ENCODE results near the gene MESP1. TPM values are rescaled to one million over a fixed set of nuclear protein-coding genes. Genes with fewer than 3 reads are reported as not detected.
A peak's percentile ranks its signal among the peaks of the same experiment; 100 is the strongest.

The MESP1 gene
- total and polyA plus RNA-seq, 2 experiments from 2014 or later = 0.50 to 2.7 TPM

- no peaks in the 10 kb centered on the region for H4K20me1 ChIP-seq (ENCODE audit: insufficient read depth, poor library complexity, severe bottlenecking)
- no peaks in the 10 kb centered on the region for H3K79me2 ChIP-seq
- DNase-seq (ENCODE audit: low spot score) = peak; percentile 92
- H3K9me3 ChIP-seq (ENCODE audit: low read depth) = no peaks in the 10 kb centered on the region
- WGBS (ENCODE audit: low lambda C conversion rate, missing lambda C conversion rate) = 8% methylated on average over 66 of the region's 82 CpGs
- H3K36me3 ChIP-seq (replicated peaks; ENCODE audit: insufficient read depth, low read depth) = no peaks in the 10 kb centered on the region
- no peak within 1 kb of the TSS for H3K27ac ChIP-seq
- H2AFZ ChIP-seq = peak within 1 kb of the TSS; percentile 55
- H3K27me3 ChIP-seq = no peaks in the 10 kb centered on the region
- H3K4me2 ChIP-seq = peak within 1 kb of the TSS; percentile 89
- TF ChIP-seq, protein P1, sequence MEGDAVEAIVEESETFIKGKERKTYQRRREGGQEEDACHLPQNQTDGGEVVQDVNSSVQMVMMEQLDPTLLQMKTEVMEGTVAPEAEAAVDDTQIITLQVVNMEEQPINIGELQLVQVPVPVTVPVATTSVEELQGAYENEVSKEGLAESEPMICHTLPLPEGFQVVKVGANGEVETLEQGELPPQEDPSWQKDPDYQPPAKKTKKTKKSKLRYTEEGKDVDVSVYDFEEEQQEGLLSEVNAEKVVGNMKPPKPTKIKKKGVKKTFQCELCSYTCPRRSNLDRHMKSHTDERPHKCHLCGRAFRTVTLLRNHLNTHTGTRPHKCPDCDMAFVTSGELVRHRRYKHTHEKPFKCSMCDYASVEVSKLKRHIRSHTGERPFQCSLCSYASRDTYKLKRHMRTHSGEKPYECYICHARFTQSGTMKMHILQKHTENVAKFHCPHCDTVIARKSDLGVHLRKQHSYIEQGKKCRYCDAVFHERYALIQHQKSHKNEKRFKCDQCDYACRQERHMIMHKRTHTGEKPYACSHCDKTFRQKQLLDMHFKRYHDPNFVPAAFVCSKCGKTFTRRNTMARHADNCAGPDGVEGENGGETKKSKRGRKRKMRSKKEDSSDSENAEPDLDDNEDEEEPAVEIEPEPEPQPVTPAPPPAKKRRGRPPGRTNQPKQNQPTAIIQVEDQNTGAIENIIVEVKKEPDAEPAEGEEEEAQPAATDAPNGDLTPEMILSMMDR (IDR thresholded peaks at IDR 0.05; ENCODE audit: poor library complexity) = peak; percentile 19
- TF ChIP-seq EZH2 (IDR thresholded peaks at IDR 0.05; ENCODE audit: borderline replicate concordance) = no peak
- H3K9me2 ChIP-seq (replicated peaks; ENCODE audit: insufficient read depth) = no peaks in the 10 kb centered on the region
- H3K4me3 ChIP-seq = peak within 1 kb of the TSS; percentile 31
- peaks cover 9% of the 10 kb centered on the region for H3K4me1 ChIP-seq (ENCODE audit: insufficient read depth)
Observed at GRCh38 chr15:89776274-89777072, 25.4 kb upstream of the MESP1 start, which contains the start of gene MESP2. TSS of gene MESP2 (plus strand) at chr15:89776332. CDS start at chr15:89776358, 26 bp downstream.

GRCh38 chr15:89775815-89776214 is 24.8 kb upstream of the MESP1 start:
- DNase-seq (ENCODE audit: low spot score) = no peak
- Histone ChIP-seq H3K9me3 (ENCODE audit: low read depth) (no peaks in the 10 kb centered on the region), H2AFZ (peak overlapping the region; percentile 55), H3K4me2 (peak overlapping the region; percentile 89), H3K27me3 (no peaks in the 10 kb centered on the region), H3K4me1 (ENCODE audit: insufficient read depth) (peaks cover 8% of the 10 kb centered on the region), H3K79me2 (no peaks in the 10 kb centered on the region), H3K36me3 (replicated peaks; ENCODE audit: insufficient read depth, low read depth) (no peaks in the 10 kb centered on the region), H4K20me1 (ENCODE audit: insufficient read depth, poor library complexity, severe bottlenecking) (no peaks in the 10 kb centered on the region), H3K4me3 (no peak overlapping the region), H3K9me2 (replicated peaks; ENCODE audit: insufficient read depth) (no peaks in the 10 kb centered on the region), H3K27ac (no peak overlapping the region)
- WGBS (ENCODE audit: low lambda C conversion rate, missing lambda C conversion rate) = 90% methylated on average over 12 of the region's 14 CpGs
- TF ChIP-seq EZH2 (IDR thresholded peaks at IDR 0.05; ENCODE audit: borderline replicate concordance) = no peak
- TF ChIP-seq EZH2phosphoT487 (IDR thresholded peaks at IDR 0.05; ENCODE audit: low read depth, severe bottlenecking, unreplicated experiment) = no peak
- TF ChIP-seq, protein P1 (IDR thresholded peaks at IDR 0.05; ENCODE audit: poor library complexity) = no peak

DNA sequence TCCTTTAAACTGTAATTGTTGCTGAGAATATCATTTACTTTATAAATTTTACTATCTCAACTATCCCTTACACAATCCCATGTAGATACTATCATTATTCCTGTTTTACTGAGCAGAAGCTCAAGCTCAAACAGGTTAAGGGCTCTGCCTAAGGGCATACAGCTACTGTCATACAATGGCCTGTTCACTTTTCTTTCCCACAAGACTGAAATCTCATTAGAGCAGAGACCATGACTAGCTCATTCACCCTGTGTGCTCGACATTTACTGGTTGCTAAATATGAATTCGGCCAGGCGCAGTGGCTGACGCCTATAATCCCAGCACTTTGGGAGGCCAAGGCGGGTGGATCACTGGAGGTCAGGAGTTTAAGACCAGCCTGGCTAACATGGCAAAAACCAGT is 23.4 kb upstream of the MESP1 start:
- Histone ChIP-seq H3K36me3 (replicated peaks; ENCODE audit: insufficient read depth, low read depth) (no peaks in the 10 kb centered on the region), H3K79me2 (no peaks in the 10 kb centered on the region), H3K4me2 (no peak overlapping the region), H3K4me3 (no peak overlapping the region), H3K4me1 (ENCODE audit: insufficient read depth) (peaks cover 12% of the 10 kb centered on the region), H3K27ac (no peak overlapping the region), H3K9me2 (replicated peaks; ENCODE audit: insufficient read depth) (no peaks in the 10 kb centered on the region), H3K27me3 (no peaks in the 10 kb centered on the region), H3K9me3 (ENCODE audit: low read depth) (no peaks in the 10 kb centered on the region), H2AFZ (no peak overlapping the region), H4K20me1 (ENCODE audit: insufficient read depth, poor library complexity, severe bottlenecking) (no peaks in the 10 kb centered on the region)
- DNase-seq (ENCODE audit: low spot score) = no peak
- TF ChIP-seq EZH2 (IDR thresholded peaks at IDR 0.05; ENCODE audit: borderline replicate concordance) (no peak), EZH2phosphoT487 (IDR thresholded peaks at IDR 0.05; ENCODE audit: low read depth, severe bottlenecking, unreplicated experiment) (no peak)
- TF ChIP-seq, protein P1 (IDR thresholded peaks at IDR 0.05; ENCODE audit: poor library complexity) = no peak
- WGBS (ENCODE audit: low lambda C conversion rate, missing lambda C conversion rate) = 81% methylated on average over 5 of the region's 5 CpGs
